ENCODE results near the gene IST1.
"Not testable (repeated sequence)": the region's sequence is repeated elsewhere in the genome, so short reads cannot be mapped to it uniquely, and the experiment has no call there.

Gene IST1

DNA sequence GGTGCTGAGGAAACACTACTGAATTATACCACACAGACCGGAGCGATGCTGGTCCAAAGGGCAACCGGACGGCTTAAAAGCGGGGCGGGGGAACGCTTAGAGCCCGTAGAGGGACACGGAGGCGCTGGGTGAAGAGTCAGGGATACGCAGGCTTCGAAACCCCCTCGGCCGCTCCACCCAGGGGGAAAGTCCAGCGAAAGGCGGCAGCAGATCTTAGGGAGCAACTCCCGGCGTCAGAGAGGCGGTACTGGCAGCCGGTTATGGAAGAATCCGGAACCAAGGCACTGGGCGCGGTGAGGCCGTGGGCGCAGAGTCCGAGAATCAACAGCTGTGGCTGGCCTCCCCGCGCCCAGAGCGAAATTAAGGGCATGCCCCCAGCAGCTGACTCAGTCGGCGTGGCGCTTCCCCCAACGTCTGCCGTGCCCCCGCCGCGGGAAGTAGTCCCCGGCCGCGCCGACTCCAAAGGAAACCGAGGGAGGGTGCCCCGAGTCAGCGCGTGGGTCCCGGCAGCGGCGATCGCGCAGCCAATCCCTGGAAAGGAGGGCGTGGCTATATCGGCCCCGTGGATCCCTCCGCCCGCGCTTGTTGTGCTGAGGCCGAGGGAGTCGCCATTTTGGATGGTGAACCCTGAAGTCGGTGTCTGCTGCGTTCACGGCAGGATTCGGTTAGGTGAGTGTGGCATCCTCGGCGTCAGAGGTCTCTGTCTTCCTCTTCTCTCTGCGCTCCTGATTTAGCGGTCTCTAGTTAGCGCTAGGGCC lies at the start of gene IST1:
Gene IST1, plus strand, starts transcription at position 611 of the 758 bp plus-strand sequence. CDS start 20,110 bp downstream, outside the sequence.
- DNase-seq = peak; percentile 33

GRCh38 chr16:71845639-71846430 lies 49.5 kb upstream of the IST1 start, which contains the start of gene ATXN1L:
TSS of gene ATXN1L (plus strand) at chr16:71845976. CDS start at chr16:71849741, 3,765 bp downstream.
- peak; percentile 34 for DNase-seq

DNA sequence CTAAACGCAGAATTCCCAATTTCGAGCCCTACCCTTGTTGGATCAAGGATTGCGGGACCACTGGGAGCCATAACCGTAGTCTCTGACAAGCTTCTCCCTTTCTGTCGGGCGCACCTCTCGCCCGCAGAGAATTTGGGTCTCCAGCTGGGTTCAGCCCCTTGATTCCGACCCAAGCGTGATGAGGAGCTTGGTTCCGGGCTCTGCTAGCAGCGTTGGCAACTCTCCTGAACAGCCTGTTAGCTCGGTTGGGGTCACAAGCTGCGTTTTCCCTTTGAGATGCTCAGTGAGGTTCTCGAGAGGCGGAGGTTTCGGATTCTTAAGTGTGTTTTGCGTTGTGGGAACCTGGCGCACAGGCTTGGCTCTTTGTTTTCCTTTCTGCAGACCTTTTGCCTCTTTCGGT lies 48.9 kb upstream of the IST1 start:
- no peak for DNase-seq

GRCh38 chr16:71847096-71847495 lies 48.2 kb upstream of the IST1 start:
- no peak for DNase-seq

DNA sequence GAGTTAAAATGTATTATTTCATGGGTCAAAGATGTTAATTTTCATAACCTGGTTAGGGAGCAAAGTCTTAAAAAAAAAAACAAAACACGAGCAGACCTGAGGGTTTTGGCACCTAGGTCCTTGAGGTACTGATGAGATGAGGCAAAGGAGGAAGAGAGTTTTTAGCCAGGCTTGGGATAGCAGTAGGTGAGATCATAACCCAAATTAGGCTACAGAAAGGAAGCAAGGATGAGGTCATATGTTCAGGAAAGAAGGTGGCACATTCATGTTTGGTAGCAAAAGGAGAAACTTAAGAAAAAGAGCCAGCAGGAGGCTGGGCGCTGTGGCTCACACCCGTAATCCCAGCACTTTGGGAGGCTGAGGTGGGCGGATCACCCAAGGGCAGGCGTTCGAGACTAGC lies 46.7 kb upstream of the IST1 start:
- DNase-seq = no peak

GRCh38 chr16:71851746-71852145 lies 43.6 kb upstream of the IST1 start:
- DNase-seq = no peak

DNA sequence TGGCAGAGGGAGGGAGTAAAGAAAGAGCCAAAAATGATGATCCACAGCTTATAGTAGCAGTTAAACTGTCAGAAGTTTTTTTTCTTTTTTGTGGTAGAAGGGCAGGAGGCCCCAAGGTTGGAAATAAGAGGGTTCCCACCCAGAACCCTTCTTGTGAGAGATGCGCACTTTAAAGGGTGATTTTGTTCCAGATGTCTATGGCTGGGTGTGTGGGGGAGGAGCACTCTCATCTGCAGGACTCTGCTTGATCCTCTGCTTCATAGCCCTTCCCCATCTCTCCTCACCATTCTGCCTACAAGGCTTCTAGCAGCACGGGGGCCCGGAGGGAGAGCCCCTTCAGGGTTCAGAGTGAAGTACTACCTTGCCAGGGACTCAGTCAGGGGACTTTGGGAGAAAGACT lies 43.2 kb upstream of the IST1 start:
- DNase-seq = no peak

DNA sequence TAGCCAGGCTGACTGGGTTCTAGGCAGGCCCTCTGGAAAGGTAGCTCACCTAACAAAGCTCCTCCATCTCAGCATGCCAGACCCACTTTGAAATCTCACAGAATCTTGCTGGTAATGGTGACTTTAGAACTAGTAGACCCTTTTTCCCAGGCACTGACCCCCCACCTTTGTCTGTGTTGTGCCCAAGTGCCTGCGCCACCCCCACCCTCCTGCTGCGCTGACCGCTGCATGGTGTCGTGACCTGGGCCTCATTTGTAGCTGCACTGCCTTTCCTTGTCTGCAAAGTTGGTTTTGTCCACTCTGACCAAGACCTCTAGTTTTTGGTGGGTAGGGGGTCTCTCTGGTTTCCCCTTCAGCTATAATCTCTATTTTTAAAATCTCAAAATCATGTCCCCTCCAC lies 42.8 kb upstream of the IST1 start:
- no peak for DNase-seq

DNA sequence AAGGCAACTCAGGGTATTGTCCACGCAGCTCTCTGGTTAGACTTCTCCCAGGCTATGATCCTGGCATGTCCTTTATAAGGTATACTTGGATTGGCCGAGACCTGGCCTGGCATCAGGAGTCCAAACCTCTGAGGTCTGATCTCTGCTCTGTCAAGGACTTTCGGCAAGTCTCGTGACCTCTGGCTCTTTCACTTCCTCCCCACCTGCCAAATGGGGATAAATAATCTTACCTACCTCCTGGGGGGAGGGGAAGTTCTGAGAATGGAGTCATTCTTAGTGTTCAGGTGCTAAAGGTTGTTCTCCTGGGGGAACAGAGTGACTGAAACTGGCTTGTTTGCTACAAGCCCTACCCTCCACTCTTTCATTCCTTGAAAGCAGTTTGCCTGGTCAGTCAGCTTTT lies 41.9 kb upstream of the IST1 start:
- no peak for DNase-seq

DNA sequence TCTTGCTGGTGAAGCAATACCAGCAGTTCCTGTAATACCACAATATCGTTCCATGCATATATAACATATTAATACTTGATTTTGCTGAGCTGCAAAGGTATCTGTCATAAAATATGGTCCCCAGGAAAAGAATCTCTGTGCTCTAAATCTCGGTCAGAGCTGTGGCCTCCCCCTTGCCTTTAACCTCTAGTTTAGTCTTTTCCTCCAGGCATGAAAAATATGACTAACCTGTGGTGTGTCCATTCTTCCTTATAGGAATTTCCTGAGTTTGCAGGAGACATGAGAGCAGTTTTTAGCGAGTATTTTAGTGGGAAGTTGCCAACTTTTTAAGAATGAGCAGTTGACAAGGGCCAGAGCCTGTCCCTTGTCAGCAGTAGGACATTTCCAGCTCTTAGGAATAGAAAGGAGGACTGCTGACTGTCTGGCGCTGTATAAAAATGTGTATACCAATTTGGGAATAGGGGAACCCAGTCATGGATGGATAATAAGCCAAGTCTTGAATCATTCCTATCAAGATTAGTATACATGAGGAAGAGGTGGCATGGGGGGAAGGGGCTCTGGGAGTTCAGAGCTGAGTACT lies 40.9 kb upstream of the IST1 start:
- no peak for DNase-seq

- DNase-seq = no peak
Measured at GRCh38 chr16:71855937-71856662, 39.2 kb upstream of the IST1 start.

- DNase-seq = no peak
Measured at GRCh38 chr16:71859762-71860521, 35.4 kb upstream of the IST1 start.

- DNase-seq = no peak
Measured at GRCh38 chr16:71863995-71864394, 31.3 kb upstream of the IST1 start.

- DNase-seq = no peak
Measured at GRCh38 chr16:71865173-71865863, 30.0 kb upstream of the IST1 start.

- DNase-seq = not testable (repeated sequence)
Measured at GRCh38 chr16:71867175-71867574, 28.2 kb upstream of the IST1 start.

DNA sequence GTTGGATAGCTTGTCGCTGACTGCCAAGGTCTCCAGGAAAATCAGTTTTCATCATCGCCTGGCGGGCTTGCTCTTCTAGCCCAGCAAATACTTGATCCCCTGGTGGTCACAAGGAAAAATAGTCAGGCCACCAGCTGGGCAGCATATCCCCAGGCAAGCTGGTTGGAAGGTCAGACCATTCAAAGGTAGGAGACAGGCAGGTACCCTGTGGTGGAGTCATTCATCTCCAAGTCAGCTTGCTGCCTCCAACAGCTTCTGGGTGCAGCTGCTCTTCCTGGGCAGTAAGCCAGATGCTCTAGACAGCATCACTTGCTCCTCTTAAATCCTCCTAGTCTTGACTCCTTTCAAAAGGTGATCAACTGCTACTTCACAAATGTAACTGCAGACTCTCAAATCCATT lies 27.4 kb upstream of the IST1 start:
- DNase-seq = no peak

GRCh38 chr16:71869089-71869488 lies 26.2 kb upstream of the IST1 start:
- DNase-seq = no peak

DNA sequence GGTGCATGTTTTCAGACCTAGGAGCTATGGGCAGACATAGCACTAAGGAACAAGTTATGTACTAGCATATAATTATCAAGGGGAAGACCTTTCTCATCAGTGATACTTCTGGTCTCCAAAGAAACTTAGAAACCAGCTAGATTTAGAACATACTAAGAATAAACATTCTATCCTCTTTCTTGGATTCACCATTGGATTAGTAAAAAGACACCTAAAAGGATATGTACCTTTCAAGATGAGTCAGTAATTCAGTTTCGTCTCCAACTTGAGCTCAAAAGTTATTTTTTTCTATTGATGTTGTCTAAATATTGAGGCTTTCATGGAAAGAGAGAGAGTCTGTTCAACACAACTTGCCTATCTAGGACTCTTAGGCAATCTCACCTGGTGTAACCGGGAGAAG lies 24.5 kb upstream of the IST1 start:
- no peak for DNase-seq

- no peak for DNase-seq
Measured at GRCh38 chr16:71873199-71873598, 22.1 kb upstream of the IST1 start.

DNA sequence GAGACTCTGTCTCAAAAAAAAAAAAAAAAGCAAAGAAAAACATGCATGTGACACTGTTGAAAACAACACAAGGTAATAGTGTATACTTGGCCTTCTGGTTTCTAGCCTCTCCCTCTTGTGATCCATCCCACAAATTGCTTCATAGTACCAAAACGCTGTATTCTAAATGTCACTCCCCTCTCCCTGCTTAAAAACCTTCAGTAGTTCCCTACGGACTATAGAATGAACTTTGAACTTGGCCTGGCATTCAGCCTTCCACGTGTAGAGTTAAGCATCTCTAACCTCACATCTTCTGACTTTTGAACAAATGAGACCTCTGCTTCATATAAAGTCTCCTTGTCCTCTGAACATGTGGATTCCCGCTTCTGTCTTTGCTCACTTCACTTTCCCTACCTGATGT lies 16.4 kb upstream of the IST1 start:
- DNase-seq = no peak

DNA sequence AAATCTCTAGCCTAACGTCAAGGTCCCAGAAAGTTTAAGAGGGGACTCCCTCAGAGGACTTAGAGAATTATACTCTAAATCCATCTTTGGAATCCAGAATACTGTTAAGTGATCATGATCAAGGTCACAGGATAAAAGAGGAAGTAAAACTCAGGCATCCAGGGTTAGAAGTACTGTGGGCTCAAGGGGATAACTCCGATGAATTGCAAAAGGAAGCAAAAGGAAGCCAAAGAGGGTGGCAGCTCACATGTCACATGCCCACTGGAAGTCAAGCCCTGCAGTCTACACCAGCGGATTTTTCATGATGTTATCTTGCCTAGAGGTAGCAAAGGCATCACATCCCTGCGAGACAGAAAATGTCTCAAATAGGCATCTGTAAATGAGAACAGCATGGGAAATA lies 15.2 kb upstream of the IST1 start:
- DNase-seq = no peak

All from NCI-H2029 treated with DMSO at 0.1 percent for 48 hours (cell line).